ENCODE measurements around the gene DGCR6L. TPM values are rescaled to one million over a fixed set of nuclear protein-coding genes. Genes with fewer than 3 reads are reported as not detected.
"Not testable (repeated sequence)": the region's sequence is repeated elsewhere in the genome, so short reads cannot be mapped to it uniquely, and the experiment has no call there.

The DGCR6L gene
- total RNA-seq, 2 donors from 2014 or later: 101 to 109 TPM

GRCh38 chr22:20312396-20313191 lies 7.3 kb downstream of the DGCR6L start:
- Histone ChIP-seq H3K4me1 (replicated peaks) (no peaks in the 10 kb centered on the region), H3K27me3 (replicated peaks; ENCODE audit: insufficient read depth) (no peaks in the 10 kb centered on the region), H3K9me3 (no peaks in the 10 kb centered on the region), H3K36me3 (no peaks in the 10 kb centered on the region), H3K27ac (no peak overlapping the region), H3K4me3 (no peak overlapping the region)
- peak; percentile 1 for DNase-seq (ENCODE audit: low spot score)
- intact Hi-C loops (cut with DNase I): no loop called here
- TF ChIP-seq CTCF (IDR thresholded peaks at IDR 0.05) (no peak), POLR2A (IDR thresholded peaks at IDR 0.05) (no peak), POLR2AphosphoS5 (IDR thresholded peaks at IDR 0.05) (no peak)
- 92% methylated on average over 6 of the region's 14 CpGs for WGBS

DNA sequence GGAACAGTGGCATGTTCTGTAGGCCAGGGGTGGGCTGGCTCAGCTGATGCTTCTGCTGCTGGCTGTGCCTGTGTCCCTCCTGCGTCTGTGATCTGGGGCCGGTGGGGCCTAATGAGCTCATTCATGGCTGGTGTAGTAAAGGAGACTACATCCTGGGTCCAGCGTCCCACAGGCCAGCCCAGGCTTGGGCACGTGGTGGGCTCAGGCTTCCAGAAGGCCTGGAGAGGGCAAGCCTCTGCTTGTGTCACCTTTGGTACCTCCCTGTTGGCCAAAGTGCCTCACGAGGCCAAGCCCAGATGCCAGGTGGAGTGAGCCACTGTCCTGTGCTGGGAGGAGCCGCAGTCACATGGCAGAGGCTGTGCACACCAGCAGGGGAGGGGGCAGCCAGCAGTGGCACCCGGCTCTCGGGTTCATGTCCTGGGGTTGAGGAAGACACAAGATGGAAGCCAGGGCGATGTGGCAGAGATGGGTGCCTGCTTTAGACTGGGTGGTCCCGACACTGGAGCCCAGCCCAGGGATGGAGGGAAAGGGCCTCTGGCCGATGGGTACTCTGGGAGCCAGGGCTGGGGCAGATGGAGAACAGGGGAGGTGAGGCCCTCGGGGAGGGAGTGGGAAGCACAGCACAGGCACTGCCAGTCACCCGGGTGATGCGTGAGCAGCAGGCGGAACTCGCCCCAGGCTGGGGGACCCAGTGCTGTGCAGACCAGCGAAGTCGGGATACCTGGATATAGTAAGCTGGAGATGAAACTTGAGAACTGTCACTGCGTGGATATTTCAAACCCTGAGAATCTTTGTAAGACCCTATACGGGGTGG lies 8.4 kb downstream of the DGCR6L start:
- H3K36me3 ChIP-seq; H3K9me3 ChIP-seq; H3K27me3 ChIP-seq (replicated peaks; ENCODE audit: insufficient read depth); H3K4me3 ChIP-seq; intact Hi-C loops (cut with DNase I); H3K4me1 ChIP-seq (replicated peaks); H3K27ac ChIP-seq: not testable (repeated sequence)
- DNase-seq (ENCODE audit: low spot score): peak; percentile 2
- WGBS: 70% methylated on average over 18 of the region's 20 CpGs

DNA sequence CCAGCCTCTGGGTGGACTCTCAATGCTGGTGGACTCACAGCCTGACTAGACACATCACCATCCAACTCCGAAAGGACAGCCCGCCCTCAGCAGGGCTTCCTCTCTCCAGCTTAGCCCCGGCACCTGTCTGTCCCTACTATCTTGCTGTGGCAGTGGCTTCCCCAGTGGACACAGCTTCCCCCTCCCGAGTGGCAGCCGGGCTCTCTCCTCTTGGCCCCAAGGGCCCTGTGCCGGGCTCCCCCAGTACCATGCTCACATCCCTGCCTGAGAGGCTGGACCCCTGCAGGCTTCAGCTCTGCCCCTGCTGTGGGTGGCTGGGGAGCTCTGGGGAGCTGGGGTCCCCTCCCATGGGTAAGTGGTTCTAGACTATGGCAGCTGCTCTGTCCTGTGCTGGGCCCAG lies 9.1 kb downstream of the DGCR6L start:
- H3K27ac ChIP-seq; intact Hi-C loops (cut with DNase I); H3K36me3 ChIP-seq; H3K4me3 ChIP-seq; H3K4me1 ChIP-seq (replicated peaks); DNase-seq (ENCODE audit: low spot score); H3K9me3 ChIP-seq; H3K27me3 ChIP-seq (replicated peaks; ENCODE audit: insufficient read depth): not testable (repeated sequence)
- WGBS: 94% methylated on average over 6 of the region's 6 CpGs

- H3K27me3 ChIP-seq (replicated peaks; ENCODE audit: insufficient read depth); H3K36me3 ChIP-seq; H3K9me3 ChIP-seq; DNase-seq (ENCODE audit: low spot score); H3K4me1 ChIP-seq (replicated peaks); H3K27ac ChIP-seq; H3K4me3 ChIP-seq; intact Hi-C loops (cut with DNase I): not testable (repeated sequence)
- 80% methylated on average over 1 of the region's 7 CpGs for WGBS
Observed at GRCh38 chr22:20310180-20310579, 9.7 kb downstream of the DGCR6L start.

- DNase-seq (ENCODE audit: low spot score); H3K4me1 ChIP-seq (replicated peaks); intact Hi-C loops (cut with DNase I); H3K27me3 ChIP-seq (replicated peaks; ENCODE audit: insufficient read depth); H3K4me3 ChIP-seq; H3K27ac ChIP-seq; H3K9me3 ChIP-seq; H3K36me3 ChIP-seq: not testable (repeated sequence)
- WGBS: 50% methylated on average over 21 of the region's 22 CpGs
Observed at GRCh38 chr22:20308806-20309650, 10.8 kb downstream of the DGCR6L start.

- H3K4me3 ChIP-seq; H3K27me3 ChIP-seq (replicated peaks; ENCODE audit: insufficient read depth); intact Hi-C loops (cut with DNase I); H3K4me1 ChIP-seq (replicated peaks); DNase-seq (ENCODE audit: low spot score); H3K36me3 ChIP-seq; H3K27ac ChIP-seq; H3K9me3 ChIP-seq: not testable (repeated sequence)
- WGBS: 82% methylated on average over 12 of the region's 14 CpGs
Observed at GRCh38 chr22:20307448-20308447, 12.1 kb downstream of the DGCR6L start.

DNA sequence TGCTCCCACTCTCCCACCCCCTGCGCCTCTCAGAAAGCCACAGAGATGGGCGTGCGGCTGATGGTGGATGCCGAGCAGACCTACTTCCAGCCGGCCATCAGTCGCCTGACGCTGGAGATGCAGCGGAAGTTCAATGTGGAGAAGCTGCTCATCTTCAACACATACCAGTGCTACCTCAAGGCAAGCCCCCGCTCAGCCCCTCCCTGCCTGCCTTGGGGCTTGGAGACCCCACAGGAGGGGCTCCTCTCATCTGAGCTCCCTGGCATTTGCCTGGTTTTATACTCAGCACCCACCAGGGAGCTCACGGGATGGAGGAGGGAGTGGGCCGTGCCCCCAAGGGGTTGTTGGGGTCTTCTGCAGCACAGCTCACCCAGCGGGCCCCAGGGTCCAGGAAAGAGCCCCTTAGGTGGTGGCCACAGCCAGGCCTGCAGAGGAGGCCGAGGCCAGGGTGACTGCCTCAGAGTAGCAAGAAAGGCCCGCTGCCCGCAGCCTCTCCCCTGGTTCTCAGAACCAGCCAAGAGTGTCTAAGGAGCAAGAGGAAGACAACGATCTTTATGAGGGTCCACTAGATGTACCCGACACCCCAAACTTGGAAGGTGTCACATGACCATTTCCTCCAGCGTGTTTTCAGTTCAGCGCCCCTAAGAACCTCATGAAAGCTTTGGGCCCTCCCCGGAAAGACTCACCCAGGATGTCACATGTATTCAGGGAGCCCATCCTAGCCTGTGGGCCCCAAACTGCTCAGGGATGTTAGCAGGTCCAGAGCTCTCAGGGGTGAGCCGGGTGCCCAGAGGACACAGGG lies 13.0 kb downstream of the DGCR6L start:
- 84% methylated on average over 12 of the region's 21 CpGs for WGBS
- H3K27me3 ChIP-seq (replicated peaks; ENCODE audit: insufficient read depth); DNase-seq (ENCODE audit: low spot score); H3K4me1 ChIP-seq (replicated peaks); intact Hi-C loops (cut with DNase I); H3K36me3 ChIP-seq; H3K4me3 ChIP-seq; H3K9me3 ChIP-seq; H3K27ac ChIP-seq: not testable (repeated sequence)
